ENCODE results near the gene TNFRSF1B.
A peak's percentile ranks its signal among the peaks of the same experiment; 100 is the strongest.

Gene TNFRSF1B

GRCh38 chr1:12135612-12136011 is 31.2 kb upstream of the TNFRSF1B start:
- no peaks in the 10 kb centered on the region for H3K27me3 Mint-ChIP-seq
- no peak for DNase-seq
- CTCF ChIA-PET = interaction anchor here (0.6 to 0.8 kb wide), 2 partner anchors 11 to 16 kb away, joined by 3 to 4 read pairs; no protein-coding TSS in a partner anchor
- no peak overlapping the region for H3K27ac Mint-ChIP-seq
- no peaks in the 10 kb centered on the region for H3K9me3 Mint-ChIP-seq
- no peaks in the 10 kb centered on the region for H3K36me3 Mint-ChIP-seq
- no peak overlapping the region for H3K4me3 Mint-ChIP-seq
- H3K4me1 Mint-ChIP-seq = peaks cover 33% of the 10 kb centered on the region

DNA sequence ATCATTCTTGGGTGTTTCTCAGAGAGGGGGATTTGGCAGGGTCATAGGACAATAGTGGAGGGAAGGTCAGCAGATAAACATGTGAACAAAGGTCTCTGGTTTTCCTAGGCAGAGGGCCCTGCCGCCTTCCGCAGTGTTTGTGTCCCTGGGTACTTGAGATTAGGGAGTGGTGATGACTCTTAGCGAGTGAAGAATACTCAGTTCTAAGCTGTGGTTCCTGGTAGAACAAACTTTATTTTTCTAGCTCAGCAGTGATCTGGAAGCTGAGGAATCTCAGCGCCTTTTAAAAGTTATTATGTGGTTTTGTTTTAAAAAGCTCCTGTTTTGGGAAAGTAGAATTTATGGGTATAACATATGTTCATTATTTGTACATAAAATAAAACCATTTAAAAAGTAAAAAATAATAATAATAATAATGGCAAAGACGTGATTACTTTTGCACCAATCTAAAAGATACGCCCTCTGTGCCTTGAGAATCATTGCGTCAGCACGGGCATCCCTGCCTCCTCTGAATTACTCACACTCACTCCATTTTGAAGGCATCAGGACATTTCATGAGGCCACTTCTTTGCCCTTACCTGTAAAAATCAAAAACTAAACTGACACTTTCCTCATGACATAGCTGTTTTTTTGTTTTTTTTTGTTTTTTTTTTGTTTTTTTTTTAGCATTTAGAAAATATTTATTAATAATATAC is 29.7 kb upstream of the TNFRSF1B start:
- no peak overlapping the region for H3K27ac Mint-ChIP-seq
- no peak overlapping the region for H3K4me3 Mint-ChIP-seq
- CTCF ChIA-PET = interaction anchor here (0.5 to 1.6 kb wide), 2 partner anchors 12 to 42 kb away, joined by 3 to 9 read pairs; no protein-coding TSS in a partner anchor
- H3K36me3 Mint-ChIP-seq = no peaks in the 10 kb centered on the region
- no peaks in the 10 kb centered on the region for H3K27me3 Mint-ChIP-seq
- H3K4me1 Mint-ChIP-seq = peaks cover 29% of the 10 kb centered on the region
- H3K9me3 Mint-ChIP-seq = no peaks in the 10 kb centered on the region
- DNase-seq = no peak

- Mint-ChIP-seq H3K4me3 (no peak overlapping the region), H3K27ac (peak overlapping the region; percentile 49)
- CTCF ChIA-PET = interaction anchor here (1.6 kb wide), 2 partner anchors 8 to 14 kb away, joined by 4 to 9 read pairs; no protein-coding TSS in a partner anchor
These were observed 28.3 kb upstream of the TNFRSF1B start for GRCh38 chr1:12138196-12139168.

DNA sequence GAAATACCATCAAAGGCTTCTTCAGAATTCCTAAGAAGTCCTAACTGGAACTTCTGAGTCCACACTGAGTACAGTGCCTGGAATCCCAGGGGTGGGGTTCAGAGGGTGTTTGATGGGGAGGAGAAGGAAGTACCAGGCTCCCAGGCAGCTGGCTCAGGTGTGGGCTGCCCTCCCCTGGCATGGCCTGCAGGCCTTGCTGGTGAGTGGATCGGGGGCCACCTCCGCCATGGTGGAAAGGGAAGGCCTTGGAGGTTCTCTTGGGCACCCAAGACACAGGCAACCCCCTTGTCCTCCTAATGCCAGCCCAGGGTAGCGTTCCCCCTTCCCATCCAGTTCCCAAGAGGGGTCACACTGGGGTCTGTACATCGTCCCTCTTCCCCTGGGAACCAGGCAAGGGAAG is 26.8 kb upstream of the TNFRSF1B start:
- Mint-ChIP-seq H3K4me1 (peaks cover 32% of the 10 kb centered on the region), H3K36me3 (peaks cover 3% of the 10 kb centered on the region), H3K27ac (no peak overlapping the region), H3K27me3 (no peaks in the 10 kb centered on the region), H3K4me3 (no peak overlapping the region), H3K9me3 (no peaks in the 10 kb centered on the region)
- DNase-seq = no peak
- CTCF ChIA-PET = interaction anchor here (1.6 kb wide), 1 partner anchor 10 kb away, joined by 4 read pairs; no protein-coding TSS in a partner anchor

More at GRCh38 chr1:12138196-12139168, 28.3 kb upstream of the TNFRSF1B start:
- Mint-ChIP-seq H3K27me3 (no peaks in the 10 kb centered on the region), H3K36me3 (peaks cover 1% of the 10 kb centered on the region), H3K4me1 (peaks cover 27% of the 10 kb centered on the region), H3K9me3 (no peaks in the 10 kb centered on the region)
- no peak for DNase-seq

GRCh38 chr1:12140515-12141162 is 26.2 kb upstream of the TNFRSF1B start:
- no peak overlapping the region for H3K4me3 Mint-ChIP-seq
- H3K27me3 Mint-ChIP-seq = no peaks in the 10 kb centered on the region
- H3K36me3 Mint-ChIP-seq = peaks cover 3% of the 10 kb centered on the region
- no peak for DNase-seq
- peaks cover 38% of the 10 kb centered on the region for H3K4me1 Mint-ChIP-seq
- CTCF ChIA-PET = interaction anchor here (1.4 to 1.6 kb wide), 2 partner anchors 9 to 10 kb away, joined by 3 to 4 read pairs; no protein-coding TSS in a partner anchor
- H3K9me3 Mint-ChIP-seq = no peaks in the 10 kb centered on the region
- no peak overlapping the region for H3K27ac Mint-ChIP-seq

DNA sequence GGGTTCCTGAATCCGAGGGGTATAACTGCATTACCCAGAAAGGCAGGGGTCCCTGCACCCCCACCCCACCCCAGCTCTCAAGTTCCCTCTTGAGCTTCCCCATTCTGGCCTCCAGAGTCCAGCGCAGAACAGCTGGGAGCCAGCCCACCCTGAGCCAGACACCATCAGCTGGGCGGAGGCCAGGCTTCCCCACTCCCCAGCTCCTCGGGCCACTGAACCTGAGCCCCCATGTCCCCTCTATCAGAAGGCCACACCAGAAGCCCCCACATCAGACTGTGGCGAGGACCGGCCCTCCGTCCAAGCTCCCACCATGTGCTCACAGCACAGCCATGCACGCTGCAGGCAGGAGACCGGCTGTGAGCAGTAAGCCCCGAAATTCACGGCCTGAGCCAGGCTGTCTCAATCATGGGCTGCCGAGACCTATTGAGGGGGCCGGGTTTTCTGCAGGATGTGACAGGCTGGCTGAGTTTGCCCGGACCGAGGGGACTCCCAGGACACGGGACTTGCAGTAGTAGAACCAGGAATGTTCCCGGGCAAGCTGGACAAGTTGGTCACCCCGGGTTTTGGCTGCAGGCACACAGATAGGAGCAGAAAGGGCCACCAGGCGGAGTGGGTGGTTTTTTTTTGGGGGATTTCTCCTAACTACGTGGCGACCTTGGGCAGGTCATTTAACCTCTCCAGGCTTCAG is 25.5 kb upstream of the TNFRSF1B start:
- Mint-ChIP-seq H3K4me3 (no peak overlapping the region), H3K27ac (no peak overlapping the region), H3K9me3 (no peaks in the 10 kb centered on the region), H3K4me1 (peaks cover 40% of the 10 kb centered on the region), H3K27me3 (no peaks in the 10 kb centered on the region), H3K36me3 (peaks cover 3% of the 10 kb centered on the region)
- no peak for DNase-seq
- CTCF ChIA-PET = interaction anchor here (1.2 to 1.4 kb wide), 2 partner anchors 9 to 68 kb away, joined by 3 read pairs; no protein-coding TSS in a partner anchor

GRCh38 chr1:12142141-12142823 is 24.5 kb upstream of the TNFRSF1B start:
- H3K4me3 Mint-ChIP-seq = no peak overlapping the region
- CTCF ChIA-PET = interaction anchor here (0.8 to 1.4 kb wide), 3 partner anchors 8 to 67 kb away, joined by 3 read pairs; no protein-coding TSS in a partner anchor

DNA sequence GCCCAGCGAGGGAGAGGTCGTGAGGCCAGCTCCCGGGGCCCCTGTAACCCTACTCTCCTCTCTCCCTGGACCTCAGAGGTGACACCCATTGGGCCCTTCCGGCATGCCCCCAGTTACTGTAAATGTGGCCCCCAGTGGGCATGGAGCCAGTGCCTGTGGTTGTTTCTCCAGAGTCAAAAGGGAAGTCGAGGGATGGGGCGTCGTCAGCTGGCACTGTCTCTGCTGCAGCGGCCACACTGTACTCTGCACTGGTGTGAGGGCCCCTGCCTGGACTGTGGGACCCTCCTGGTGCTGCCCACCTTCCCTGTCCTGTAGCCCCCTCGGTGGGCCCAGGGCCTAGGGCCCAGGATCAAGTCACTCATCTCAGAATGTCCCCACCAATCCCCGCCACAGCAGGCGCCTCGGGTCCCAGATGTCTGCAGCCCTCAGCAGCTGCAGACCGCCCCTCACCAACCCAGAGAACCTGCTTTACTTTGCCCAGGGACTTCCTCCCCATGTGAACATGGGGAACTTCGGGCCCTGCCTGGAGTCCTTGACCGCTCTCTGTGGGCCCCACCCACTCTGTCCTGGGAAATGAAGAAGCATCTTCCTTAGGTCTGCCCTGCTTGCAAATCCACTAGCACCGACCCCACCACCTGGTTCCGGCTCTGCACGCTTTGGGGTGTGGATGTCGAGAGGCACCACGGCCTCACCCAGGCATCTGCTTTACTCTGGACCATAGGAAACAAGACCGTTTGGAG is 23.7 kb upstream of the TNFRSF1B start:
- H3K36me3 Mint-ChIP-seq = peaks cover 5% of the 10 kb centered on the region
- no peaks in the 10 kb centered on the region for H3K9me3 Mint-ChIP-seq
- H3K27me3 Mint-ChIP-seq = no peaks in the 10 kb centered on the region
- peak overlapping the region; percentile 87 for H3K27ac Mint-ChIP-seq
- H3K4me3 Mint-ChIP-seq = no peak overlapping the region
- DNase-seq = no peak
- peaks cover 57% of the 10 kb centered on the region for H3K4me1 Mint-ChIP-seq
- CTCF ChIA-PET = no interaction called here

More at GRCh38 chr1:12142141-12142823, 24.5 kb upstream of the TNFRSF1B start:
- Mint-ChIP-seq H3K27me3 (no peaks in the 10 kb centered on the region), H3K9me3 (no peaks in the 10 kb centered on the region), H3K27ac (no peak overlapping the region), H3K4me1 (peaks cover 50% of the 10 kb centered on the region), H3K36me3 (peaks cover 5% of the 10 kb centered on the region)
- DNase-seq = no peak

GRCh38 chr1:12143631-12144155 is 23.1 kb upstream of the TNFRSF1B start:
- Mint-ChIP-seq H3K27ac (peak overlapping the region; percentile 87), H3K9me3 (no peaks in the 10 kb centered on the region), H3K27me3 (no peaks in the 10 kb centered on the region), H3K4me1 (peaks cover 64% of the 10 kb centered on the region), H3K36me3 (peaks cover 5% of the 10 kb centered on the region), H3K4me3 (no peak overlapping the region)
- peak; percentile 54 for DNase-seq
- CTCF ChIA-PET = interaction anchor here (2.6 kb wide), 1 partner anchor 19 kb away, joined by 11 read pairs; no protein-coding TSS in a partner anchor

DNA sequence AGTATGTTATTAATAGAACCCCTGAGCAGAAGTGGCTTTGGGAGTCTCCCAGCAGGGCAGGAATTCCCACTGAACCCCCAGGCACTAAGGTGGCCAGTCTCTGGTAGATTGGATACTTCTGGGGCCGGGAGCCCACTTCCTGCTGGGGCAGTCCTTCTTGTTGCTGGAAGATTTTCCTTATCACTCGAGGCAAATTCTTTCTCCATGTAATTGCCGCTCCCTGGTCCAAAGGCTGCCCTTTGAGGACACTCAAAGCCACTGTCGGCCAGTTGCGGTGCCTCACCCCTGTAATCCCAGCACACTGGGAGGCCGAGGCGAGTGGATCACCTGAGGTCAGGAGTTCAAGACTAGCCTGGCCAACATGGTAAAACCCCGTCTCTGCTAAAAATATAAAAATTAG is 22.6 kb upstream of the TNFRSF1B start:
- no peak for DNase-seq
- Mint-ChIP-seq H3K27ac (peak overlapping the region; percentile 87), H3K9me3 (peaks cover 3% of the 10 kb centered on the region), H3K4me1 (peaks cover 69% of the 10 kb centered on the region), H3K4me3 (no peak overlapping the region), H3K27me3 (no peaks in the 10 kb centered on the region), H3K36me3 (peaks cover 9% of the 10 kb centered on the region)
- CTCF ChIA-PET = interaction anchor here (2.6 kb wide), 1 partner anchor 19 kb away, joined by 11 read pairs; no protein-coding TSS in a partner anchor

- CTCF ChIA-PET = interaction anchor here (2.6 kb wide), 1 partner anchor 20 kb away, joined by 11 read pairs; no protein-coding TSS in a partner anchor
- peaks cover 77% of the 10 kb centered on the region for H3K4me1 Mint-ChIP-seq
- no peaks in the 10 kb centered on the region for H3K27me3 Mint-ChIP-seq
- peaks cover 8% of the 10 kb centered on the region for H3K9me3 Mint-ChIP-seq
- no peak for DNase-seq
- peaks cover 14% of the 10 kb centered on the region for H3K36me3 Mint-ChIP-seq
- H3K4me3 Mint-ChIP-seq = no peak overlapping the region
- peak overlapping the region; percentile 76 for H3K27ac Mint-ChIP-seq
These were observed 21.8 kb upstream of the TNFRSF1B start for GRCh38 chr1:12144969-12145368.

All from activated naive CD4-positive, alpha-beta T cell treated with anti-CD3 and anti-CD28 coated beads, Interleukin-2, amount 10 ng/mL, durations not matched to agents 7 days and 5 days (primary cell).